ENCODE results near the gene NGB. TPM values are rescaled to one million over a fixed set of nuclear protein-coding genes. Genes with fewer than 3 reads are reported as not detected.

Gene NGB
- polyA plus RNA-seq, 5 donors = not detected

DNA sequence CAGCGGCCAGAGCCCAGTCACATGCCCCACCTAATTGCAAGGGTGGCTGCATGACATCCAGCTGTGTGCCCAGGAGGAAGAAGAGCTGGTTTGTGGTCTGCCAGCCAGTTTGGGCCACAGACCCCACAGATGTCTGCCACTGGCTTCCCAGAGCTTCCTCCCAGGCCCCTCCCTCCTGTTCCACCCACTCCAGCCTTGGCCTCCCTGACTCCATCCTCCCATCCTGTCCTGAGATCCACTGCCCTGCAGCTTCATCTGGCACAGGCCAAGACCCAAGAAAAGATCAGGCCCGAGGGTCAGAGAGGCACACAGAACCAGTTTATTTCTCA lies 5.9 kb downstream of the NGB start:
- no peak for DNase-seq

GRCh38 chr14:77264466-77265186 lies 6.4 kb downstream of the NGB start:
- DNase-seq = no peak

- peak; percentile 14 to 17 for DNase-seq
Measured at GRCh38 chr14:77260631-77261030, 10.4 kb downstream of the NGB start.

GRCh38 chr14:77260199-77260598 lies 10.8 kb downstream of the NGB start:
- no peak for DNase-seq

GRCh38 chr14:77259025-77259715 lies 11.8 kb downstream of the NGB start:
- no peak for DNase-seq

- DNase-seq = no peak
Measured at GRCh38 chr14:77258566-77258965, 12.4 kb downstream of the NGB start.

- DNase-seq = no peak
Measured at GRCh38 chr14:77257700-77258099, 13.3 kb downstream of the NGB start.

GRCh38 chr14:77256694-77257093 lies 14.3 kb downstream of the NGB start:
- DNase-seq = no peak

GRCh38 chr14:77253333-77254190 lies 17.4 kb downstream of the NGB start:
- DNase-seq = no peak

DNA sequence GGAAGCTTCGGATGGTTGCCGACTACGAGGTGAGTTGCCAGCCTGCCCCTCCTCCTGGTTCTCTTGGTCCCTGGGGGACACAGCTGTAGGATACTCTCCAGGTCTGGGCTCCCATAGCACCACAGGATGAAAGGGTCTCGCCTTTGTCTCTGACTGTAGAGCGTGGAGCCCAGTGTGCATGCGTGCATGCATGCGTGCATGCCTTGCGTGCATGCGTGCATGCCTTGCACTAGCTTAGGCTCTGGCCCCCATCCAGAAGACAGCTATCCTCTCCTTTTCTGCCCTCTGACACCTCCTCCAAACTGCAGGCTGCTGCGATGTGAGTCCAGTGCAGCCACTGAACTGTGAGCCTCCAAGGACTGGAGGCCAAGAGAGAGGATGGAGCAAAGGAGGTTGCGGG lies 19.1 kb downstream of the NGB start:
- DNase-seq = no peak

- DNase-seq = no peak
Measured at GRCh38 chr14:77250927-77251326, 20.1 kb downstream of the NGB start.

DNA sequence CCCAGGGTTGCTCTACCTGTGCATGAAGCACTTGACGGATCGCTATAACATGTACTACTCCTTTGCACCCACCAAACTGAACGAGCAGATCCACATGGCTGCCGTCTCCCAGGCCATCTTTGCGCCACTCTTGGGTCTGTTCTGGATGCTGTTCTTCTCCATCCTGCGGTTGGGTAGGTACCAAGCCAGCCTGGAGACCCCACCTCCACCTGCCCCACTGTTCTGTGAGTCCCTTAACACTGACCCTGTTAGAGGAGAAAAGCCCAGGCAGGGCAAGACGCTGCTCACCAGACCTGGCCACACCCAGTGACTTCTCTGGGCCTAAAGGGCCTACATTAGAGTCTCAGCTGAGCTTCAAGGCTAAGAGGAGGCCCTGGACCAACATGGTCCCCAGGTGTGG lies 21.7 kb downstream of the NGB start:
- DNase-seq = no peak

DNA sequence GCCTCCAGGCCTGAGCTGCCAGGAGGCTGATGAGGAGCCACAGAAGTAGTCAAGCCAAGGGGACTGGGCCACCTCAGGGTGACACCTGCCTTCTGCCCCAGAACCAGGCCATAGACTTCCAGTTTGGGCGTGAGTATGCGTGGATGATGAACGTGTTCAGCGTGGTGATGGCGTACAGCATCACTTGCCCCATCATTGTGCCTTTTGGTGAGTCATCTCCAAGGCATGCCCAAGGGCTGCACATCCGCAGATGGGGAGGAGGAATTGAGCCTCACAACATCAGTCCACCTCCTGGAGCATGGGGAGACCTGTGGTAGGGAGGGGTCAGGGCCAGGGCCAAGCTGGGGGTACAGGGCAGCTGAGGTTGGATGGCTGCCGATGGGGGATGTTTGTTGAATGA lies 22.3 kb downstream of the NGB start:
- DNase-seq = no peak

DNA sequence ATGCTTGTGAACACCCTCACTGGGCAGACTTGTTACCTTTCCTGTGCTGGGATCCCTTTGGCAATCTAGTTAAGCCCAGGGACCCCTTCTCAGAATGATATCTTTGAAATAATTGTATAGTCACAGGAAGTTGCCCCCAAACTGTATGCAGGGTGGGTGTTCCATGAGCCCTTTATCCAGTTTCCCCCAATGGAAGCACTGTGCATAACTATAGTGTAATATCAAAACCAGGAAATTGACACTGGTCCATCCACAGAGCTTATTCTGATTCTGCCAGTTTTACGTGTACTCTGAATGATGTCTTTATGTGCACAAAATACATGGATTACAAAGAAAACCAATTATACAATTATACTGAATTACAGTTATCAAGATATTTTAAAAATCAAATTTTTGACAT lies 24.2 kb downstream of the NGB start:
- DNase-seq = no peak

GRCh38 chr14:77245820-77246219 lies 25.2 kb downstream of the NGB start:
- DNase-seq = no peak

GRCh38 chr14:77243853-77244252 lies 27.2 kb downstream of the NGB start:
- no peak for DNase-seq

- no peak for DNase-seq
Measured at GRCh38 chr14:77242752-77243151, 28.3 kb downstream of the NGB start.

- DNase-seq = no peak
Measured at GRCh38 chr14:77241955-77242354, 29.1 kb downstream of the NGB start.

DNA sequence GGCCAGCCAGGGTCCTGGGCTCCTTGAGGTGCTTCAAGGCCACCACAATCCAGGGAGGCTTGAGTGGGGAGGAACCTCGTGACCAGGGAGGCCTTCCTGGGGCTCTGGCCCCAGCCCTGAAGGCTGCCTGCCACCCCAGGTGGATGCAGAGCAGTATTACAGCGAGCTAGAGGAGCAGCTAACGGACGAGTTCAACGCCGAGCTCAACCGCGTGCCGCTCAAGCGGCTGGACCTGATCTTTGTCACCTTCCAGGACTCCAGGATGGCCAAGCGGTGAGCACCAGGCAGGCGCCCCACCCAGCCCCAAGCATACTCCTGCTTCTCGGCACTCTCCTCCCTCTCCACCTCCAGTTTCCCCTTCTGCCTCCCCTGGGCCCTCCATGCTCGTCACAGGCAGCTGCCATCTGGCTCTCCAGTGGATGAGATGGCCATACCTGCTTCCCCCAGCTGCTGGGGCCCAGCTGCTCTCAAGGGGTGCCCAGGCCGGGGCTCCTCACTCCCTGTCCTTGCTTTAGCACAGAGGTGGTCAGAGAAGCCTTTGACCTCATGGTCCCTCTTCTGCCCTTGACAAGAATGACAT lies 30.6 kb downstream of the NGB start:
- no peak for DNase-seq

- no peak for DNase-seq
Measured at GRCh38 chr14:77239412-77239811, 31.6 kb downstream of the NGB start.

- DNase-seq = no peak
Measured at GRCh38 chr14:77238996-77239395, 32.0 kb downstream of the NGB start.

DNA sequence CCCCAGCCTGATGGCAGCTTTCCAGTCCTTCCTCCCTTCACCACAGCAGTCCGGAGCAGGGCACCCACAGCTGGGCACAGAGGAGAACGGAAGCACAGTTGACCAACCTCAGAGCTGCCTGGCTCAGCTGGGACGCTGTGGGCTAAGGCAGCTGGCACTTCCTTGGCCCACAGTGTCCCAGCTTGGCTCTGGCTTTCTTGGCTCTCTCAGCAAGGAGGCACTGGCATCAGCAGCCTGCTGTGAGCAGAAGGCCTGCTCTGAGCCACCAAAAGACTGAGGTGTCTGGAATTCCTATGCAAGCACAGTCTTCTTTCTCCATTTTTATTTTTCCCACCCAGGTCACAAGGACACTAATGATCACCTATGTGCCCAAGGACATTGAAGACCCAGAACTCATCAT lies 32.6 kb downstream of the NGB start:
- no peak for DNase-seq

GRCh38 chr14:77236814-77237213 lies 34.2 kb downstream of the NGB start:
- DNase-seq = no peak
